Neuronal stem cell (in vitro differentiated cells): ENCODE measurements around the gene TRIB2.

Experiments
- DNase-seq: peaks from one replicate; pipeline ENCODE4 v3.0.0-alpha.2; 2013; ENCODE audit warnings: low spot score
- H2AFZ ChIP-seq: one replicate; pipeline ENCODE4 v1.6.1; 2013; ENCODE audit warnings: mild to moderate bottlenecking, low read length, inconsistent platforms
- H2AK5ac ChIP-seq: 2 replicates; pipeline ENCODE4 v1.6.1; 2013; ENCODE audit warnings: low read depth, mild to moderate bottlenecking, inconsistent platforms, low read length, moderate library complexity, mixed read lengths
- H2BK120ac ChIP-seq: 2 replicates; pipeline ENCODE4 v1.6.1; 2013; ENCODE audit warnings: low read depth, mild to moderate bottlenecking, inconsistent platforms, low read length, moderate library complexity, mixed read lengths
- H2BK12ac ChIP-seq: one replicate; pipeline ENCODE4 v1.6.1; 2013; ENCODE audit warnings: low read length, inconsistent platforms
- H2BK15ac ChIP-seq: 2 replicates; pipeline ENCODE4 v1.6.1; 2013; ENCODE audit warnings: mild to moderate bottlenecking, low read length, inconsistent platforms, mixed read lengths
- H2BK5ac ChIP-seq: one replicate; pipeline ENCODE4 v1.6.1; 2013; ENCODE audit warnings: inconsistent platforms, mild to moderate bottlenecking, low read length, moderate library complexity
- H3K14ac ChIP-seq: one replicate; pipeline ENCODE4 v1.6.1; 2013; ENCODE audit warnings: low read length, inconsistent platforms
- H3K18ac ChIP-seq: 2 replicates; pipeline ENCODE4 v1.6.1; 2013; ENCODE audit warnings: low read length, inconsistent platforms
- H3K23ac ChIP-seq: 2 replicates; pipeline ENCODE4 v1.6.1; 2013; ENCODE audit warnings: low read depth, mild to moderate bottlenecking, mixed read lengths, low read length, inconsistent platforms; ENCODE audit not compliant: poor library complexity
- H3K27ac ChIP-seq: replicated peaks from 3 replicates; pipeline ENCODE4 v1.5.1; 2013; ENCODE audit warnings: low read length, inconsistent platforms
- H3K27me3 ChIP-seq, 3 experiments: 2 replicates each; pipeline ENCODE4 v1.6.1; 2013; ENCODE audit warnings: low read length in 3 of 3, mild to moderate bottlenecking in 2 of 3, inconsistent platforms in 1 of 3, low read depth in 1 of 3, mixed read lengths in 1 of 3, moderate library complexity in 1 of 3; ENCODE audit not compliant: control insufficient read depth in 3 of 3, insufficient read depth in 3 of 3
- H3K36me3 ChIP-seq, 2 donors: replicated peaks in 1 of 2; 2 replicates each; pipeline ENCODE4 v1.6.1; 2013; ENCODE audit warnings: low read length in 2 of 2; ENCODE audit not compliant: control insufficient read depth in 2 of 2, insufficient read depth in 2 of 2
- H3K4ac ChIP-seq: 2 replicates; pipeline ENCODE4 v1.6.1; 2013; ENCODE audit warnings: inconsistent platforms, mild to moderate bottlenecking, low read length, moderate library complexity
- H3K4me1 ChIP-seq, 2 donors: 1 replicate in 1 of 2; 2 replicates in 1 of 2; pipeline ENCODE4 v1.6.1; 2013; ENCODE audit warnings: low read length in 2 of 2, low read depth in 1 of 2; ENCODE audit not compliant: control insufficient read depth in 2 of 2, insufficient read depth in 1 of 2
- H3K4me2 ChIP-seq: one replicate; pipeline ENCODE4 v1.6.1; 2013; ENCODE audit warnings: mild to moderate bottlenecking, low read length, inconsistent platforms; ENCODE audit not compliant: insufficient read depth, poor library complexity, severe bottlenecking
- H3K4me3 ChIP-seq, 2 donors: 2 replicates each; pipeline ENCODE4 v1.5.1; 2013; ENCODE audit warnings: low read length in 2 of 2, mild to moderate bottlenecking in 2 of 2, inconsistent platforms in 1 of 2, moderate library complexity in 1 of 2
- H3K79me1 ChIP-seq: one replicate; pipeline ENCODE4 v1.6.1; 2013; ENCODE audit warnings: low read depth, mild to moderate bottlenecking, inconsistent platforms, low read length, moderate library complexity
- H3K9ac ChIP-seq: one replicate; pipeline ENCODE4 v1.6.1; 2013; ENCODE audit warnings: mild to moderate bottlenecking, low read depth, low read length, inconsistent platforms; ENCODE audit not compliant: poor library complexity
- H3K9me3 ChIP-seq, 2 donors: replicated peaks in 1 of 2; 2 replicates each; pipeline versions ENCODE3 to v1.6.1; 2013; ENCODE audit warnings: low read length in 2 of 2, mild to moderate bottlenecking in 2 of 2, inconsistent platforms in 1 of 2, low read depth in 1 of 2, mixed read lengths in 1 of 2, moderate library complexity in 1 of 2; ENCODE audit not compliant: control insufficient read depth in 2 of 2, insufficient read depth in 1 of 2
- H4K8ac ChIP-seq: one replicate; pipeline ENCODE4 v1.6.1; 2013; ENCODE audit warnings: low read depth, mild to moderate bottlenecking, inconsistent platforms, low read length, moderate library complexity
- H4K91ac ChIP-seq: one replicate; pipeline ENCODE4 v1.6.1; 2013; ENCODE audit warnings: low read length, low read depth, mild to moderate bottlenecking, inconsistent platforms; ENCODE audit not compliant: poor library complexity
- WGBS, 2 donors: extraction: QIAGEN DNeasy Blood & Tissue Kit; methylation state at CpG; one replicate each; pipeline ENCODE4 v1.1.7; 2013; ENCODE audit warnings: missing lambda C conversion rate in 2 of 2, mixed read lengths in 1 of 2; ENCODE audit not compliant: insufficient read length in 2 of 2, insufficient replicate concordance in 1 of 2; ENCODE audit errors: extremely low coverage in 2 of 2; 5-methylcytosine and 5-hydroxymethylcytosine counted together

TRIB2 gene

DNA sequence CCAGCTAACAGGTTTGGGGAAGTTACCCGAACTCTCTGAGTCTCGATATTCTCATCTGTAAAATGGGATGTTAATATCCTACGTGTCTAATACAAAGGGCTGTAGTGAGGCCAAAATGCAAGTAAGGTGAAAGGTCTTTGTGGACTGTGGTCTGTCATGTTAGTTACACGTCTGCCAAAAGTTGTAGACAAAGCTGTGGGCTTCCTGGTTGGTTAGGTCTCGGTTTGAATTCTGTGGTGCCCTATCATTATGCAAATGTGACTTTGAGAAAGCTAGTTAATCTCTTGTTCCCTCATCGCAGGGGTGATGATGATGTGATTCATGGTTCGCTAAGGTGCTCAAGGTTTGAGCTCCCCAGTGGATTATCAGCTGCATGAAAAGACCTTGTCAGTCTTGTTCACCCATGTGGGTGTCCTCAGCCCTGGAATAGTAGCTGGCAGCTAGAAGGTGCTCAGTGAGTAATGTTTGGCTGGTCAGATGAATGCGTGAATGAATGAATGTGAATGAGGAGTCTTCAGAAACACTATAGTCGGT lies 23.1 kb downstream of the TRIB2 start:
- Histone ChIP-seq H3K36me3 (peaks cover 52 to 90% of the 10 kb centered on the region in 2 donors), H2AK5ac (no peak overlapping the region), H3K4ac (no peak overlapping the region), H2BK15ac (no peak overlapping the region), H3K9me3 (no peaks in the 10 kb centered on the region), H3K79me1 (peaks cover 19% of the 10 kb centered on the region), H2BK12ac (no peak overlapping the region), H2AFZ (no peak overlapping the region), H3K14ac (no peak overlapping the region), H3K27ac (no peak overlapping the region), H3K4me2 (no peak overlapping the region), H3K9ac (no peak overlapping the region), H3K27me3 (no peaks in the 10 kb centered on the region), H2BK120ac (no peak overlapping the region), H3K4me1 (peaks cover 0 to 2% of the 10 kb centered on the region in 2 donors), H2BK5ac (no peak overlapping the region), H4K8ac (no peak overlapping the region), H3K23ac (no peak overlapping the region), H3K18ac (no peak overlapping the region), H3K4me3 (no peak overlapping the region), H4K91ac (no peak overlapping the region)
- DNase-seq, result no peak
- no CpG with 5 or more reads among the region's 9 CpGs for WGBS, 2 donors

DNA sequence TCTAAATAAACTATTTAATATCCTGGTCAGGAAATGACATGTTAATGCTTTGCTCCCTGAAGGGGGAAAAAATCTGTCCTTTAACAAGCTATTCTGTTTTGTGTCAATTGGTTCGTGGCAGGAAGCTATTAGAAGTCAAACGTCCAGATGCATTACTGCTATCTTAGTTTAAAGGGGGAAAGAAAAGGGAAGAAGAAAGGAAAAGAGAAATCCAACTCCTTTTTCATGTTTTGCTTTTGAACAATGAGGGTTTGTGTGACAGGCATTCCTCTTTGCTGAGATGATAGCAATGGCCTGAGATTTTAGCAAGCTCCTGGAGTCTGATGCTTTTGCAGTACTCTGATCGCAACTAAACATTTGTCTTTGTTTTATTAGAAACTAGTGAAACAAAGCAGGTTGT lies 24.6 kb downstream of the TRIB2 start:
- H3K4me2 ChIP-seq, result no peak overlapping the region
- no peak for DNase-seq
- no peaks in the 10 kb centered on the region for H3K9me3 ChIP-seq
- no peak overlapping the region for H4K8ac ChIP-seq
- no peak overlapping the region for H3K18ac ChIP-seq
- no peak overlapping the region for H3K23ac ChIP-seq
- H3K4ac ChIP-seq, result no peak overlapping the region
- no peak overlapping the region for H3K27ac ChIP-seq
- no peak overlapping the region for H3K4me3 ChIP-seq
- no peak overlapping the region for H2BK120ac ChIP-seq
- H2AK5ac ChIP-seq, result no peak overlapping the region
- no CpG with 5 or more reads among the region's 3 CpGs for WGBS, 2 donors
- H3K79me1 ChIP-seq, result peaks cover 11% of the 10 kb centered on the region
- no peak overlapping the region for H4K91ac ChIP-seq
- no peak overlapping the region for H2BK15ac ChIP-seq
- H2AFZ ChIP-seq, result no peak overlapping the region
- H3K9ac ChIP-seq, result no peak overlapping the region
- H3K27me3 ChIP-seq, result no peaks in the 10 kb centered on the region
- H3K4me1 ChIP-seq, result peaks cover 0 to 2% of the 10 kb centered on the region in 2 donors
- no peak overlapping the region for H3K14ac ChIP-seq
- H2BK12ac ChIP-seq, result no peak overlapping the region
- no peak overlapping the region for H2BK5ac ChIP-seq
- H3K36me3 ChIP-seq, result peaks cover 38 to 74% of the 10 kb centered on the region in 2 donors

DNA sequence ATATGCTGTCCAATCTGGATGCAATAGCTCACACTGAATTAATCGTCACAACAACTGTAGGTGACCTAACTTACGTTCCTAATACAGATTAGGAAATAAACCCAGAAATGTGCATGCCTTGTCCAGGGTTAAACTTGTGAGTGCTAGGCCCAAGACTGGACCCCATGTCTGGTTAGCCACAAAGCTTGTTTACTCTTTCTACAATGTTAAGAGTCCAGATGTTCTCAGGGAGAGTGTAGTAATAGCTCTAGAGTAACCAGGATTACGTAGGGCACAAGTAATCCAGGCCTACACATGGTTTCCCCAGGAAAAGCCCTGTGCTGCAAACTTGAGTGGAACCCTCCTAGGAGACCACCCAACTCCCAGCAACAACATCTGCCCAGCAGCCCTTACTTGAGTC lies 26.2 kb downstream of the TRIB2 start:
- Histone ChIP-seq H2BK15ac (no peak overlapping the region), H2BK120ac (no peak overlapping the region), H3K4me1 (no peaks in the 10 kb centered on the region), H3K9ac (no peak overlapping the region), H2AK5ac (no peak overlapping the region), H3K36me3 (peaks cover 27 to 59% of the 10 kb centered on the region in 2 donors), H4K8ac (no peak overlapping the region), H2BK5ac (no peak overlapping the region), H3K4me2 (no peak overlapping the region), H3K79me1 (peaks cover 7% of the 10 kb centered on the region), H3K23ac (no peak overlapping the region), H2BK12ac (no peak overlapping the region), H3K27me3 (no peaks in the 10 kb centered on the region), H3K9me3 (no peaks in the 10 kb centered on the region), H3K4me3 (no peak overlapping the region), H3K14ac (no peak overlapping the region), H3K18ac (no peak overlapping the region), H4K91ac (no peak overlapping the region), H3K27ac (no peak overlapping the region), H2AFZ (no peak overlapping the region), H3K4ac (no peak overlapping the region)
- DNase-seq, result no peak
- no CpG with 5 or more reads among the region's 3 CpGs for WGBS, 2 donors

DNA sequence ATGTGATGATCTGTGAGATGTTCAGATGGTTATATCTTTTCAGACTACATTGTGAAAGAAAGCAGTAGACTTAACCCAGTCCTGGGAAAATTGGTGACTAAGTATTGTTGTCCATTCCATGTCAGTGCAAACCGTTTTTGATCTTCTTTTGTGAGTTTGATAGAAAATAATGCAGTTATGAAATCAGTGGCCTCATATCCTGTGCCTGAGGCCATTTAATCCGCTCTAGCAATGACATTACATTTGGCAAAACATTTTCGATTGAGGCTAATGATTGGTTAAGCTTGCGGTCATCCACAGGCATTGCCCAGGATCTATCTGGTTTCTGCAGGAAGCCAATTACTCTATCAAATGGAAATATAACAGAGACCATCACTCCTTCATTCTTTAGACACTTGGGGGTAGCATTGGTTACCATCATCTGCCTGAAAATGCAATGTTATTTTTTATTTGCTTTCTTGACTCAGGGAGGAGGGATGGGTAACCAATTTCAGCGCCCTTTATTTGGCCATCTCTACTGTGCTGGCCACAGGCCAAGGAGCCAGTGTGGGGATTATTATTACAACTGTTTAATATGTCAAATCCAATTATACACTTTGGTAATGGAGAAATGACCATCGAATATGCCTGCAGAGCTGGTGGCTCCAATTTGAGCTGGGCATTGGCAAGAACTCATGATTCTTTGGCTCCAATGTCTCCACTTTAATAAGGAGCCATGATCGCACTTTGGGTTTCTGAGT lies 33.6 kb downstream of the TRIB2 start:
- Histone ChIP-seq H3K18ac (no peak overlapping the region), H4K8ac (no peak overlapping the region), H3K9me3 (no peaks in the 10 kb centered on the region), H2BK120ac (no peak overlapping the region), H3K27ac (no peak overlapping the region), H3K27me3 (no peaks in the 10 kb centered on the region), H2AK5ac (no peak overlapping the region), H3K4me2 (no peak overlapping the region), H3K9ac (no peak overlapping the region), H2AFZ (no peak overlapping the region), H4K91ac (no peak overlapping the region), H3K36me3 (no peaks in the 10 kb centered on the region), H3K14ac (no peak overlapping the region), H3K4me3 (no peak overlapping the region), H3K79me1 (no peaks in the 10 kb centered on the region), H2BK12ac (no peak overlapping the region), H3K23ac (no peak overlapping the region), H3K4ac (no peak overlapping the region), H3K4me1 (peaks cover 0 to 3% of the 10 kb centered on the region in 2 donors), H2BK5ac (no peak overlapping the region), H2BK15ac (no peak overlapping the region)
- DNase-seq, result no peak
- WGBS, 2 donors, result no CpG with 5 or more reads among the region's 7 CpGs
